NCI-H748 (cell line): ENCODE results near the gene TNNT3.
"Not testable (repeated sequence)": the region's sequence is repeated elsewhere in the genome, so short reads cannot be mapped to it uniquely, and the experiment has no call there.

ENCODE experiments used
- DNase-seq: peaks from one replicate; lab custom pipeline; 2025; ENCODE audit not compliant: unreplicated experiment; lab: John Stamatoyannopoulos, UW

Gene TNNT3

GRCh38 chr11:1933416-1934334 lies 14.2 kb downstream of the TNNT3 start:
- no peak for DNase-seq

- no peak for DNase-seq
Measured at GRCh38 chr11:1934335-1935155, 15.0 kb downstream of the TNNT3 start.

DNA sequence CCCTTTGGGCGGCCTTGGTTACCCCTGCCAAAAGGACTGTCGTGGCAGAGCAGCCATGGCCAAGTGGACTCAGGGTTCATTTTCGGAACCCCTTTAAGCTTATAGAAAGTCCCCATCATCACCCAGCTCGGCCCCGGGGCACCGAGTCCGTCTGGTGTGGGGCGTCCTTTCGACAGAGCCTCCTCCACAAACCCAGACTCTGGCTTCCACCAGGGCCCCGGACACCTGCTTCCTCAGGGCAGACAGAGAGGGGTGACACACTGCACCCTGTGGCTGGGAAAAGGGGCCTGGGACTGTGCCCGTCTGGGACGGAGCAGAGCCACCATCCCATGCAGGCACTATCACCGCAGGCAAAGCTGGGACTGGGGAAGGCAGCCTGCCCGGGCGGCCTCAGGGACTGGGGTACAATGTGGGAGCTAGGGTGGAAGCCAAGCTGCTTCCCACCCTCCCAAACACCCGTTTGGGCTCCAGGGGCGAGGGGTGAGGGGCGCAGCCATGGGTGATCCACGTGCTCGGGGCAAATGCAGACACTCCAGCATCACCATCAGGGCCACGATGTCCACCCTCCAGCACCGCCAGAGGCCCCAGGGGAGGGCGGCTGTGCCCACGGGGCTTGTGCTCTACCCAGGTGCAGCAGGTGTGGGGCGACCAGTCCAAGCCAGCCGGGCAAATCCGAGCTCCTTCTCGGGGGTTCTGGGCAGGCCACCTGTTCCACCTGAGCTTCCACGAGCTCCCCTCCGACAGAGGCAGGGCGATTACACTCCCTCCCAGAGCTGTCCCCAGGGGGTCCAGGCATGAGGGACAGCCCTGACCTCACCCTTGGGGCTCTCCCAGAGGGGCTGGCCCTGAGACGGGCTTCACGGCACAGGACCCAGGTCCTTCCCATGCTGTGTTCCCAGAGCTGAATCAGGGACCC lies 15.9 kb downstream of the TNNT3 start:
- DNase-seq = no peak

- no peak for DNase-seq
Measured at GRCh38 chr11:1936072-1936780, 16.7 kb downstream of the TNNT3 start.

DNA sequence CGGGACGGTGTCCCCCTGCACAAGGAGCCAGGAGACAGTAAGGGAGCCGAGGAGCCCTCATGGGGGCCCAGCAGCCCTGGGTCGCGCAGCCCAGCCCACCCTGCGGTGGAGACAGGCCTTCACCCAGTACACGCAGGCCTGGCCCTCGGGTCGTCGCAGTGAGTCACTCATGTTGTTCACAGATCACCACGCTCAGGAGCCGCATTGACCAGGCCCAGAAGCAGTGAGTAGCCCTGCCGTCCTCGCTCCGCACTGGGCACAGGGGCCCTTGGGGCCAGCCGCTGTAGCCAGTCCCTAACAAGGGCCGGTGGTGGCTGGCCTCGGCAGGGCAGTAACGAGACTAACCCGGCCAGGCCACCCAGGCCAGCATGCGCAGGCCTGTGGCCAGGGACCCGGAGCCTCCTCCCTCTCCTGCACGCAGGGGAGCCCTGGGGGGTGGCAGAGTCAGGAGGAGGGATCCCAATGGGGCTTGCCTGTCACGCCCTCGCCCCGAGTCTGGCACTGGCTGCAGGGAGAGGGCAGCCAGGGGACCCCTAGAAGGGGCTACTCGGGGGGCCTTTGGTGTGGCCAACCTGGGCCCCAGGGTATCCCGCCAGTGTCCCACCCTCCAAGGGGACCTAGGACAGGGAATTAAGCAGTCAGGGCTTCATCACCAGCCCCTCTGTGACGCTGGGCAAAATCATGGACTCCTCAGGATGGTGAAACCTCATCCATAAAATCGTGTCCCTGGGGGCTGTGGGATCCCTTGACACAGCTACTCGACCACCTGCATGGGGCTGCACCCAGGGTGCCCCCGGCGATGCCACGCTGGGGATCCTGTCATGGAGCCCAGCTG lies 17.5 kb downstream of the TNNT3 start:
- no peak for DNase-seq

DNA sequence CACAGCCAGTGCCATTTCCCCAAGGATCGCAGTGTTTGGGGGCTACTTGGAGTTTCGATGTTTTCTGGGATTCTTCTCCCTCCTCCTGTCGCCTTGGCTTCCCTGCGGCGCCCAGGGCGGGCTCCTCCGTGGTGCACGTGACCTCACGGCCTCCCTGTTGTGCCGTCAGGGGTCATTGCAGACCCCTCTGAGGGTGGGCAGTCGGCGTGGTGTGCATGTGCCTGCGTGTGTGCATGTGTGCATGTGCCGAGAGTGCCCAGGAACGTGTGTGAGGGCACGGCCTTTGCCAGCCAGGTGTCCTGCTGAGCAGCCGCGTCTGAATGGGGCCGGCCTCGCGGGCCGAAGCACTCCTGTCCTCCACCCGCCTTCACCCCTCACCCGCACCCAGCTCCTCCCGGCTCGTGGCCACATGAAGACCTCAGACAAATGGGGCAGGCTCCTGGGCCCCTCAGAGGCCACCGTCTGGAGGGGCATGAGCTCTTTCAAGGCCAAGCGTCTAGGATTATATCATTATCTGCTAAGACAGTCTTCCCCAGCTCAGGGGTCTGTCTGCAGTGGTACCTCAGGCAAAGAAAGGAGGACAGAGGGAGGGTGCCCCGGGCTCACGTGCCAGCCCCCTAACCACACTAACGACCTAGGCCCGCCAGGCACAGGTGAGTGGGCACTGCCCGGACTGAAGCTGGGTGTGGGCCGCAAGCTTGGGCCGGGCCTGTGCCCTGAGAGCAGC lies 18.3 kb downstream of the TNNT3 start:
- no peak for DNase-seq

DNA sequence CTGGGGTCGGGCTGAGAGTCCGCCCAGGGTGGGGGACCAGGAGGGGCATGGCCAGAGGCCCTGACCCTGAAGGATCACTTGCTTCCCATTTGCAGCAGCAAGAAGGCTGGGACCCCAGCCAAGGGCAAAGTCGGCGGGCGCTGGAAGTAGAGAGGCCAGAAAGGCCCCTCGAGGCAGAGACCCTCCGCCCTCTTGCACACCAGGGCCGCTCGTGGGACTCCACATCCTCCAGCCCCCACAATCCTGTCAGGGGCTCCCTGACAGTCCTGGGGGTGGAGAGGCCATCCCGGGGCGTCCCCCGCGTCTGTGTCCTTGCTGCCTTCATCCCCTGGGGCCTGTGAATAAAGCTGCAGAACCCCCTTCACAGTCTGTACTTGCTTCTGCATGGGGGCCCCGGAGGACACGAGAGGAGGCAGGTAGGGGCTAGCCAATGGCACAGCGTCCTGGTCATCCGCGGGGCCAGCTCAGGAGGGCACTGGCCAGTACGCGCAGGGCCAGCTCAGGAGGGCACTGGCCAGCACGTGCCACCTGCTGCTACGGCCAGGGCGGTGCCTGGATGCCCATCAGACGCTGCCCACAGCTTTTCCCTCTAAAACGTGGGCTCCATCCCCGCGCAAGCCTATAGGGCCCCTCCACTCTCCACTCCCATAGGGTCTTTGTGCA lies 19.0 kb downstream of the TNNT3 start:
- DNase-seq = no peak

DNA sequence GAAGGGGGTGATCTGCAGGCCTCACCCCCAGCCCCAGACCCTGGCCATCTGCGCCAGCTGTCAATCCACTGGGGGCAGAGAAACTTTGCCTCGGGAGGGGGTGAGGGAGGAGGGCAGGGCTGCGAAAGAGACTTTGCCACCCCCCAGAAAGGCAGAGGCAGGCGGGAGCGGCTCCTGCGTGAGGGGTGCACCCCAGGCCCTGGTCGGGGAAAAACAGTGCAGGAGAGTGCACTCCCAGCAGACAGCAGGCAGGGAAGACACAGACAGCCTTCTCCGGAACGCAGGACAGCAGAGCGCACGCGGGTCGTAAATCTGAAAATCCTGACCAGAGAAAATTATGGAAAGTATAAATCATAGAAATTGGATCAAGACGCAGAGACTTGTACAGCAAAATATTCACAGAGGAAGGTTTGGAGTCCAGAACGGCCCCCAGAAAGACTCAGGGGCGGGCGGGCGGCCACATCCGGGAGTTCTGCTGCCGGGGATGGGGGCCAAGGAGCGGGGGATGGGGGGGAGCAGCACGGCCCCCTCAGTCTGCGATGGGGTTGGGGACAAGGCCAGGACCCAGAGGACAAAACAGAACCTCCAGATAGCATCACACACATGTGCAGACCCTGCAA lies 19.6 kb downstream of the TNNT3 start:
- no peak for DNase-seq

DNA sequence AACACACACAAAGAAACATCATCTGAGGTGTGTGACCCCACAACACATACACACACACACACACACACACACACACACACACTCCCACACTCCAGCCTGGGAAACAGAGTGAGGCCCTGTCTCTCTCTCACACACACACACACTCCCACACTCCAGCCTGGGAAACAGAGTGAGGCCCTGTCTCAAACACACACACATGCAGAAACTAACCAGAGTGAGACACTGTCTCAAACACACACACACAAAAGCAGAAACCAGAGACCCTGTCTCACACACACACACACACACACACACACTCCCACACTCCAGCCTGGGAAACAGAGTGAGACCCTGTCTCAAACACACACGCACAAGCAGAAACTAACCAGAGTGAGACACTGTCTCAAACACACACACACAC lies 20.3 kb downstream of the TNNT3 start:
- DNase-seq = not testable (repeated sequence)

- no peak for DNase-seq
Measured at GRCh38 chr11:1942558-1943260, 23.2 kb downstream of the TNNT3 start.

DNA sequence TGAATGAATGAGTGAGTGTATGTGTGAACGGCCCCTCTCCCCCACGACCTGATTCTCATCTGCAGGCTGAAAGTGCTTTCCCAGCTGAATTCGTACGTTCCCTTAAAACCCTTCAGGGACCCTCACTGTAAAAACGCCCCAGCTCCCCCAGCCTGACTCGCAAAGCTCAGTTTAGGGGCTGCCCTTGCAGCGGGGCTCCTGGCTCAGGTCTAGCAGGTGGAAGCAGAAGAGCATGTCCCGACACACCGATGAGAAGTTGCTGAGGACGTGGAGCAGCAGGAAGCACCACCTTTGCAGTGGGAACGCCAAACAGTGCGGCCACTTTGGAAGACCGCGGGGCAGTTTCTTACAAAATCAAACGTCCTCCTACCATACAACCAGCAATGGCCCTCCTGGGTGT lies 24.1 kb downstream of the TNNT3 start:
- no peak for DNase-seq

- DNase-seq = no peak
Measured at GRCh38 chr11:1943977-1944376, 24.5 kb downstream of the TNNT3 start.

DNA sequence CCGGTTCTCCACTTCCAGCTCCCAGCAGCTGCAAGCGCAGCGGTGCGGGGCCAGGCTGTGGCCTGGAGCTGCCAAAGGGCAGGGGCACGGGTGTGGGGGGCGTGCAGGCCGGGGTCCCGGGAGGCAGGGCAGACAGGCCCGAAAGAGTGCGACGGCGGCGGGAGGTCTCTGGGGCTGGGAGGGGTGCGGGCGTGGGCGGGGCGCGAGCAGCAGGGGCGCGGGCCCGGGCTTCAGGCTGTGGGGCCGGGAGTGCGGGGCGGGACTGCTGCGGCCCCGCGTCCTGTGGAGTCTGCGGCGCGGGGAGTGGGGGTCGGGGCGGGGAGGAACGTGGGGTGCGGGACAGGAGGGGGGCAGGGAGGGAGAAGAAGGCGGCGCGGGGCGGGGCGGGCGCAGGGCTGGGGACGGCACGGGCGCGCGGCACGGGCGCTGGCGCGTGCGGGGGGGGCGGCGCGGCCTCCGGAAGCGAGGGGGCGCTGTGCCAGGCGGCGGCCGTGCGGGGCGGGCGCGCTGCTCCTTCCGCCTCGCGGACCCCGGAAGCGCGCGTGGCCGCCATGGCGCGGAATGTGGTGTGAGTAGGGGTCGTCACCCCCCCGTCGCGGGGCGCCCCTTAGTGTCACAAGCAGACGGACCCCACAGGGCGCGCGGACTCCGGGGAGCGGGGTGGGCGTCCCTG lies 27.4 kb downstream of the TNNT3 start, which contains the start of gene MRPL23:
Gene MRPL23 (plus strand): TSS at position 521 of the 673 bp plus-strand sequence. CDS start 31 bp downstream, at position 552.
- DNase-seq = no peak

DNA sequence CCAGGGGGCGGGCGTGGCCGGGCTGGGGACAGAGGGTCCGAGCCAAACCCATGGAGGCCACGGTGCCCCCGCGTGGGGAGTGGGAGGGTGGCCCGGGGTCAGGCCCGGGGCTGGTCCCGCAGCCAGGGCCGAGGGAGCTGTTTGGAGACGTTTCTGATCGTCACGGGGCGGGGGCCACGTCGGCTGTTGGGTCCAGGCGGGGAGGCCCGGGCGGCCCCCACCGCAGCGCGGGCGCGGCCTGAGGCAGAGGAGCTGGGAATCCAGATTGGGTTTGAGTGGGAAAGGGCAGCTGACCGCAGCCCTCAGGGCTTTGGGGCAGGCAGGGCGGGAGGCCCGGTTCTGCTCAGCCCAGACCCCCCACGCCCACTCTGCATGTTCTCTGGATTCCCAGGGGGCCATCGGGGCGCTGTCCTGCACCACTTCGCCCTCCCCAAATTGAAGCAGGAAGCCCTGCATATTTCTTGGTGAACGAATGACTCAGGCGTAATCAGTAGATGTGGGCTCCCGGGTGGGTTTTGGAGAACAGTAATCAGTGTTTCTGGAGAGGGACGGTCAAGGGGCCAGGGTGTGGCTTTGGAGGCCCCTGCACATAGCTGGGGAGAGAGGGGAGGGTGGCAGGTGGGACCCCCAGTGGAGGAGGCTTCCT lies 28.2 kb downstream of the TNNT3 start:
- no peak for DNase-seq

DNA sequence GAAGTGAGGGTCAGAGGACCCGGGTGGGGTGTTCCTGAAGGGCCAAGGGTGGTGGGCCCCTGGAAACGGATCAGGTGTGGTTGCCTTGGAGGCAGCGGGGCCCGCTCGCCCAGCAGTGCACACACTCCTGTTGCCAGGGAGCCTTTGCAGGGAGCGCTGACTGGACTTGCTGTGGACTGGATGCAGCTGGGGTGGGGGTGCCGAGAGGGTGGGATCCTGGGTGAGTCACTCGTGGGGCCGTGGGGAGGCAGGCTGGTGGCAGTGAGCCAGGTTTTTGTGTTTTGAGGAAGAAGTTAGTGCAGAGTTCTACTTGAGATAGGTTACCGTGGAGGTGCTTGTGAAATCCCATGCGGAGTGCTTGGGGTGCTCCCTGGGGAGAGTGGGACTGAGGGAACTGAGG lies 28.9 kb downstream of the TNNT3 start:
- no peak for DNase-seq

- DNase-seq = no peak
Measured at GRCh38 chr11:1949302-1949701, 29.8 kb downstream of the TNNT3 start.
